Fibroblast of lung (primary cell): ENCODE data around the gene GRIN1.

Source experiments
- EZH2 ChIP-seq: IDR thresholded peaks from 2 replicates; pipeline ENCODE4 v1.5.1; 2012; ENCODE audit warnings: low read length, control low read depth, mild to moderate bottlenecking; ENCODE audit errors: missing control alignments
- TF ChIP-seq, protein P1 (sequence below), 2 donors: IDR thresholded peaks in 1 of 2; conservative IDR thresholded peaks in 1 of 2; 1 replicate in 1 of 2; 2 replicates in 1 of 2; pipeline ENCODE4 v1.5.1; 2011 to 2012; ENCODE audit warnings: low read length in 2 of 2, control low read depth in 1 of 2, inconsistent platforms in 1 of 2, low read depth in 1 of 2, mild to moderate bottlenecking in 1 of 2

DNA sequence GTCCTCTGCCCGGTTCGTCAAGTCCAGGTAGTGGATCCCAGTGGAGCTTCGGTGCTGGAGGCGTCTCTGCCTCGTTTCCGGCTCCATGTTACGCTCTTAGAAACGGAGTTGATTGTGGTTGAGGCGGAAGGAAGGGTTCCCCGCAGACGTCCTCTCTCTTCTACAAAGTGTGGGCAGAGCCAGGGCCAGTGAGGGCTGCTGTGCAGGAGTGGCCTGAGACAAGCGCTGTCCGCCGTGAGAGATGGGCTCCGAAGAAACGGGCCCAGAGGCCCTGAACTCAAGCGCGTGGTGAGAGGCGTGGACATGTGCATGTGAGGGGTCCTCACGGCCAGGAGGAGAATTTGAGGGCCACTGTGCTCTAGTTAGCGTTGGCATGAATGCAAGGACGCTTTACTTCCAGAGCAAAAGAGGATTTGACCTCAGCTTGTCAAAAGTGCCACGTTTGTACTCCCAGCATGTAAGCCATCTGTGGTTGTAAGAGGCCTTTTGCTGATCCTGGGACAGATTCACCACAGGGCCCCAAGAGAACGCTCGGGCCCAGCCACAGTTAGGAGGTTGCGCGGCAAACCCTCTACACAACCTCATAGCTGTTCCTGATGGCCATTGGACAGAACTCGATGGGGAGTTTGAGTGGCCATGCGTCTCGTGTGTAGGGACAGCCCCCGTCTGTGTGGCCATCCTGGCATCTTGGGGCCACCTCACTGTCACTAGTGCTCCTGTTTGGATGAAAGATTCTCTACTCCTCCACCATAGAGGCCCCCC, 42.0 kb upstream of the GRIN1 start:
- TF ChIP-seq, protein P1, sequence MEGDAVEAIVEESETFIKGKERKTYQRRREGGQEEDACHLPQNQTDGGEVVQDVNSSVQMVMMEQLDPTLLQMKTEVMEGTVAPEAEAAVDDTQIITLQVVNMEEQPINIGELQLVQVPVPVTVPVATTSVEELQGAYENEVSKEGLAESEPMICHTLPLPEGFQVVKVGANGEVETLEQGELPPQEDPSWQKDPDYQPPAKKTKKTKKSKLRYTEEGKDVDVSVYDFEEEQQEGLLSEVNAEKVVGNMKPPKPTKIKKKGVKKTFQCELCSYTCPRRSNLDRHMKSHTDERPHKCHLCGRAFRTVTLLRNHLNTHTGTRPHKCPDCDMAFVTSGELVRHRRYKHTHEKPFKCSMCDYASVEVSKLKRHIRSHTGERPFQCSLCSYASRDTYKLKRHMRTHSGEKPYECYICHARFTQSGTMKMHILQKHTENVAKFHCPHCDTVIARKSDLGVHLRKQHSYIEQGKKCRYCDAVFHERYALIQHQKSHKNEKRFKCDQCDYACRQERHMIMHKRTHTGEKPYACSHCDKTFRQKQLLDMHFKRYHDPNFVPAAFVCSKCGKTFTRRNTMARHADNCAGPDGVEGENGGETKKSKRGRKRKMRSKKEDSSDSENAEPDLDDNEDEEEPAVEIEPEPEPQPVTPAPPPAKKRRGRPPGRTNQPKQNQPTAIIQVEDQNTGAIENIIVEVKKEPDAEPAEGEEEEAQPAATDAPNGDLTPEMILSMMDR (conservative IDR thresholded peaks at IDR 0.05 in 1 of 2, IDR thresholded peaks at IDR 0.05 in 1 of 2; ENCODE audit: low read depth in 1 of 2, low read length in 2 of 2) = no peak
- TF ChIP-seq EZH2 = no peak
